Measurements from ENCODE around the gene PPFIBP1. TPM values are rescaled to one million over a fixed set of nuclear protein-coding genes. Genes with fewer than 3 reads are reported as not detected.
A peak's percentile ranks its signal among the peaks of the same experiment; 100 is the strongest.

The PPFIBP1 gene
- total RNA-seq, 1 donor from 2014 or later, result 102 TPM

DNA sequence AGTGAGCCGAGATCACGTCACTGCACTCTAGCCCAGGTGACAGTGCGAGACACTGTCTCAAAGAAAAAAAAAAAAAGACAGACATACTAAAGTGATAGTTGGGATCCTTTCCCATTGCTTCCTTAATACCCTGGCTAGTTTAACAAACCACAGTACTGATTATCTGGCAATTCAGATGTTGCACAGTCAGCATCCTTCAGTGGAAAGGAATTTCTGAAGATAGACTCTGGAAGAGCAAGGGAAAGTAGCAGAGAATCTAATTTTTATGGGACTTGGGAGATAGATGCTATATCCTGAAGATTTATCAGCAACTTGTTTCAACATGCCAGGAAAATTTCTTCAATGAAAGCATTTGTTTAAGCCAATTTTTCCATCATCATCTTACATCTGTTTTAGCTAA is 6.5 kb upstream of the PPFIBP1 start:
- Mint-ChIP-seq H3K4me1 (peaks cover 72% of the 10 kb centered on the region), H3K9me3 (no peaks in the 10 kb centered on the region), H3K36me3 (no peaks in the 10 kb centered on the region), H3K4me3 (no peak overlapping the region), H3K27ac (peak overlapping the region; percentile 64), H3K27me3 (ENCODE audit: low read depth) (no peaks in the 10 kb centered on the region)
- DNase-seq (ENCODE audit: low spot score in 2 of 2, unreplicated experiment in 2 of 2), result no peak
- TF ChIP-seq, protein P1, sequence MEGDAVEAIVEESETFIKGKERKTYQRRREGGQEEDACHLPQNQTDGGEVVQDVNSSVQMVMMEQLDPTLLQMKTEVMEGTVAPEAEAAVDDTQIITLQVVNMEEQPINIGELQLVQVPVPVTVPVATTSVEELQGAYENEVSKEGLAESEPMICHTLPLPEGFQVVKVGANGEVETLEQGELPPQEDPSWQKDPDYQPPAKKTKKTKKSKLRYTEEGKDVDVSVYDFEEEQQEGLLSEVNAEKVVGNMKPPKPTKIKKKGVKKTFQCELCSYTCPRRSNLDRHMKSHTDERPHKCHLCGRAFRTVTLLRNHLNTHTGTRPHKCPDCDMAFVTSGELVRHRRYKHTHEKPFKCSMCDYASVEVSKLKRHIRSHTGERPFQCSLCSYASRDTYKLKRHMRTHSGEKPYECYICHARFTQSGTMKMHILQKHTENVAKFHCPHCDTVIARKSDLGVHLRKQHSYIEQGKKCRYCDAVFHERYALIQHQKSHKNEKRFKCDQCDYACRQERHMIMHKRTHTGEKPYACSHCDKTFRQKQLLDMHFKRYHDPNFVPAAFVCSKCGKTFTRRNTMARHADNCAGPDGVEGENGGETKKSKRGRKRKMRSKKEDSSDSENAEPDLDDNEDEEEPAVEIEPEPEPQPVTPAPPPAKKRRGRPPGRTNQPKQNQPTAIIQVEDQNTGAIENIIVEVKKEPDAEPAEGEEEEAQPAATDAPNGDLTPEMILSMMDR (IDR thresholded peaks at IDR 0.05; ENCODE audit: unreplicated experiment), result no peak

DNA sequence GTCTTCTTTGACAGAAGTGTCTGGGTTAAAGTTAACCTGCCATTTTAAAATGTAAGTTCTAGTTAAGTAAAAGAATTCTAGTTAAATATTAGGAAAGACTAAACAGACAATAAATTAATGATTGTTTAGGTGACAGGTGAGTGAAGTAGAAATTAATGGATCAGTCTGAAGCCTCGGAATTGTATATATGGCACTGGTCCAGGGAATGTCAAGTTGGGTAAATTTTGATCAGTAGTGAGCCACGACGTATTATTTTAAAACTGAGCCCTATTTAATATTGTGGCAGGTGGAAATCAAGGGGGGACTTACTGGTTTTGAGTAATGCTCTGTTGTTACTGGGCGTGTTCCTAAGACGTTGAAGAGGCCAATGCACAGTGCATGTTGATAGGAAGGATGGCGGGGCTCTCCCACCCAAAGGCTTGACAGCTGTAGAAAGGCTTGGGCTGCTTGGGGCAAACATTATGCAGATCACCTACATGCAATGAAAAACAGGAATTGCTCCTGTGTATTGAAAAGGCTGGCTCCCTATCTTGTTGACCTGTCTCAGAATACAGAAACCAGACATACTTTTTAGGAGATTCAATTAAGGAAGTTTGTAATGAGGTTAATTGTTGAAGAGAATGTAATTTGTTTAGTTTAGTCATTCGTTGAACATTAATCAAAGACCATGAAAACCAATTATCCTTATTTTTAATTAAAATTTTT is 5.9 kb upstream of the PPFIBP1 start:
- Mint-ChIP-seq H3K36me3 (no peaks in the 10 kb centered on the region), H3K27ac (peak overlapping the region; percentile 77), H3K4me1 (peaks cover 69% of the 10 kb centered on the region), H3K4me3 (no peak overlapping the region), H3K27me3 (ENCODE audit: low read depth) (no peaks in the 10 kb centered on the region), H3K9me3 (no peaks in the 10 kb centered on the region)
- no peak for DNase-seq (ENCODE audit: low spot score in 2 of 2, unreplicated experiment in 2 of 2)
- TF ChIP-seq, protein P1 (IDR thresholded peaks at IDR 0.05; ENCODE audit: unreplicated experiment), result no peak

DNA sequence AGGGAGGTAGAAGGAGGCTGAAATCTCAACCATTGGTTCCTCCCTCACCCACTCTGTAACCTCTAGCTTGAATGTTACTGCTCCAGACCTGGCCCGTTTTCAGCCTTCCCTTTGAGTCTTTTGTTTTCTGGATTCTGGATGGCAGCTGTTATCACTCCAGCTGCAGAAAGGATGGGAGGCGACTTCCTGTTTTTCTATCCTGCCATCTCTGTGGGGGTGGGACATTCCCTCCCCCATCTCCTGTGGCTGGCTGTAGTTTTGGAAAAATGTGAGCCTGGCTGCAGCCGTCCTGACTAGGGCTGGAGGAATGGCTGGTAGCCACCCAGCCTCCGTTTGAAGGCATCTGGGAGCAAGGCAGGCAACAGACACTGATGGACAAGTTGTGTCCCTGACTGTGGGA is 2.9 kb upstream of the PPFIBP1 start:
- H3K27ac Mint-ChIP-seq, result peak overlapping the region; percentile 9
- H3K4me3 Mint-ChIP-seq, result no peak overlapping the region
- TF ChIP-seq, protein P1 (IDR thresholded peaks at IDR 0.05; ENCODE audit: unreplicated experiment), result no peak
- DNase-seq (ENCODE audit: low spot score in 2 of 2, unreplicated experiment in 2 of 2), result no peak
- H3K27me3 Mint-ChIP-seq (ENCODE audit: low read depth), result no peaks in the 10 kb centered on the region
- H3K36me3 Mint-ChIP-seq, result no peaks in the 10 kb centered on the region
- peaks cover 68% of the 10 kb centered on the region for H3K4me1 Mint-ChIP-seq
- H3K9me3 Mint-ChIP-seq, result no peaks in the 10 kb centered on the region

DNA sequence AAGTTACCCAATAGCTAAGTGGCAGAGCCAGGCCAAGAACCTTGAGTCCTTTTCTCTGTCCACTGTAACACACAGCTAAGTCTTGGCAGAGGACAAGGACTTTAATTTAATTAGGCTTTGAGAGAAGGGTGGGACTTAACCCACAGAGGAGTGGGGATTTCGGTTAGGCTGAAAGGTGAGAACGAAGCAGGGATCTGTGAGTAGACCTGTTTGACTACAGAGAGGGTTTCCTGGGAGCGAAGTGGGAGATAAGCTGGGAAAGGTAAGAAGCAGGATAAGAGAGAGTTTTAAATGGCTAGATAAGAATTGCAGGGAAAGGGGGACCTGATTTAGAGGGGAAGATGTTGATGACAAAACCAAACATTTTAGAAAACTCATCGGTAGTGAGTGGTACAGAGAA is 2.0 kb upstream of the PPFIBP1 start:
- TF ChIP-seq, protein P1 (IDR thresholded peaks at IDR 0.05; ENCODE audit: unreplicated experiment), result no peak
- Mint-ChIP-seq H3K36me3 (no peaks in the 10 kb centered on the region), H3K4me1 (peaks cover 63% of the 10 kb centered on the region), H3K27me3 (ENCODE audit: low read depth) (no peaks in the 10 kb centered on the region), H3K4me3 (peak overlapping the region; percentile 4), H3K9me3 (no peaks in the 10 kb centered on the region), H3K27ac (peak overlapping the region; percentile 68)
- no peak for DNase-seq (ENCODE audit: low spot score in 2 of 2, unreplicated experiment in 2 of 2)

DNA sequence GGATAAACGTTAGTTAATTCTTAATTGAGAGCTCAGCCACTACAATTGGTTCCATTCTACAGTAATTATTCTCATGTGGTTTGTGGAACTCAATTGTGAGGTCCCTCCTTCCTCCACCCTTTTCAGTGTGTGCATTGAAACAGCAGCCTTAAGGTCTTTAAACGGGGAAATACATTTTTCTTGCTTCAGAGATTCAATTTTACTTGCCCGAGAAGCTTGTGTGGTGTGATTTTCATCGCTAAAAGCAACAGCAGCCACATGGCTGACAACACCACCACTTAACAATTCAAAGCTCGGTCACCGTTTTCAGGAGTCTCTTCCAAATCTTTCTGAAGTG is 733 bp upstream of the PPFIBP1 start:
- Mint-ChIP-seq H3K27ac (peak overlapping the region; percentile 91), H3K4me3 (peak overlapping the region; percentile 78), H3K9me3 (no peaks in the 10 kb centered on the region), H3K36me3 (no peaks in the 10 kb centered on the region), H3K4me1 (peaks cover 62% of the 10 kb centered on the region), H3K27me3 (ENCODE audit: low read depth) (no peaks in the 10 kb centered on the region)
- no peak for DNase-seq (ENCODE audit: low spot score in 2 of 2, unreplicated experiment in 2 of 2)
- TF ChIP-seq, protein P1 (IDR thresholded peaks at IDR 0.05; ENCODE audit: unreplicated experiment), result no peak

DNA sequence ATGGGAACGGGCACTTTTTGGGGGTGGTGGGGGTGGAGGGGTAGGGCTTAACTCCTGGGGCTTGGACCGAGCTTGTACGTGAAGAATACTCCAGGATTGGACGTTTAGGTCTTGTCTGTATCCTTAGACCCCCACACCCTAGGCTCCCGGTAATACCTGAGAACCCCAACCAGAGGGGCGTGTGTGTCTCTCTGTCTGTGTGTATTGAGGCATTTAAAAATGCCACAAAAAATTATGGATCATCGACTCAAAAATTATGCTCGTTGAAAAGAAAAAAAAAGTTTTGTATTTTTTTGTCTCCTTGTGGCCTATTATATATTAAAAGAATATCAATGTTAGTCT is 459 bp downstream of the PPFIBP1 start:
- no peaks in the 10 kb centered on the region for H3K27me3 Mint-ChIP-seq (ENCODE audit: low read depth)
- H3K4me1 Mint-ChIP-seq, result peaks cover 67% of the 10 kb centered on the region
- peak overlapping the region; percentile 91 for H3K27ac Mint-ChIP-seq

More for the DNA sequence above, 459 bp downstream of the PPFIBP1 start:
- TF ChIP-seq, protein P1 (IDR thresholded peaks at IDR 0.05; ENCODE audit: unreplicated experiment), result no peak
- H3K36me3 Mint-ChIP-seq, result no peaks in the 10 kb centered on the region
- no peak for DNase-seq (ENCODE audit: low spot score in 2 of 2, unreplicated experiment in 2 of 2)
- peak overlapping the region; percentile 78 for H3K4me3 Mint-ChIP-seq
- no peaks in the 10 kb centered on the region for H3K9me3 Mint-ChIP-seq
